GM19240 (cell line): ENCODE data around the gene SOS1.

ENCODE experiments used
- DNase-seq: peaks from one replicate; pipeline ENCODE4 v3.0.0; 2011; ENCODE audit warnings: low spot score; ENCODE audit not compliant: insufficient read length

SOS1 gene

DNA sequence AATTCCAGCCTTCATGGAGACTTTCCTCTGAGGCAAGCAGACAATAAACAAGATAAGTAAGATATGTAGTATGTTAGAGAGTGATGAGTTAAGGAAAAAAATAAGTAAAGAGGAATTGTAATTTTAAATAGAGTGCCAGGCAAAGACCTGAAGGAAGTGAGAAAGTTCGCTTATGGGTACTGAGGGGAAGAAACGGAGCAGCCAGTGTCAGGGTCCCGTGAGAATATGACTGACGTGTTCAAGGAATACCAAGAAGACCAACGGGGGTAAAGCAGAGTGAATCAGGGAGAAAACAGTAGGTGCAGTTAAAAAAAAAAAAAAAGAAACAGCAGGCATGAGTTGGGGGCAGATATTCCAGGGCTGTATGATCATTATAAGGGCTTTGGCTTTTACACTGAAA, 186.1 kb downstream of the SOS1 start:
- no peak for DNase-seq

DNA sequence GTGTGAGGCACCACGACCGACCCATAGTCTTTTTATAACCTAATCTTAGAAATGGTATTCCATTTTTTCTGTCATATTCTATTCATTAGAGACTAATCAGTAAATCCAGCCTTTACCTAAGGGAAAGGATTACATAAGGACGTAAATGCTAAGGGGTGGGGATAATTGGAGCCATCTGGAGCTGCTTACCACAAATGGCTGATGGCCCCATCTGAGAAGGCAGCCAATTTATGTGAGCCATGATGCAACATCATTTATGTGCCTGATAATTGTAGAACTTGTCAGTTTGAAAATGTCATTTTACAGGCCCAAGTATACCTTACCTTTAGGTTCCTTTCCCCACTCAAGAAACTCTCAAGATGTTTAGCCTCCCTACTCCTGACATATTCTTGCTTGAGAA, 187.2 kb downstream of the SOS1 start:
- DNase-seq: no peak

DNA sequence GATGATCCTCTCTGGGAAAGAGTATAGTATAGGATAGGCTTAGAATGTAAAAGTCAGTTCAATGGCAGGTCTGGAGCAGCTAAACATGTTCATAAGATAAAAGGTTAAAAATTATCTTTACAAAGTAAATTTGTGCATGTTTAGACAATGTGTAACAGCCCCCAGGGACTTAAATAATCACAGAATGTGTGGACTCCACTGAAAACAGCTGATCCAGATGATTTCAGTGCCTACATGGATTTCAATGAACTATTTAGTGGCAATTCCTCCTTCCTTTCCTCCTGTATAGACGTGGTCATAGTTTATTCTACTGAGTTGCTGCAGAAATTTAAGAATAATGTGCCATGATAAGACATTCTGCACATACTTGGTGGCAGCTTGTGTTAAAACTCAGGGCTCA, 188.3 kb downstream of the SOS1 start:
- no peak for DNase-seq
